K562 (cell line): ENCODE measurements around the gene DRGX. TPM values are rescaled to one million over a fixed set of nuclear protein-coding genes. Genes with fewer than 3 reads are reported as not detected.

Experiments used
- ATAC-seq: fragments of 200-7000 bp; cut with Tn5 transposase; 3 replicates; pipeline ENCODE4 v1.9.1; 2020; ENCODE audit warnings: moderate library complexity
- BruUV-seq: library from RNA; stranded (reverse); fragments of 400-500 nt; replicated peaks from 2 replicates; lab custom pipeline; 2021; lab: Mats Ljungman, UMichigan
- CTCF ChIA-PET: fragments of 300-600 bp; formaldehyde crosslinking; extraction: SDS; loops from one replicate; lab custom pipeline; 2021; ENCODE audit warnings: low intra/inter-chr PET ratio; lab: Yijun Ruan, JAX
- POLR2A ChIA-PET: fragments of 300-600, 350-650 bp; sonication (Branson Sonifier 250); formaldehyde crosslinking; extraction: SDS; loops from one replicate; lab custom pipeline; 2021; ENCODE audit warnings: antibody characterized with exemption, inconsistent platforms; lab: Yijun Ruan, JAX
- DNase-seq, 4 experiments: peaks; one replicate each; pipeline versions ENCODE4 v3.0.0 to v3.0.0-alpha.2; 2011 to 2018; ENCODE audit warnings: low spot score in 3 of 4, mixed read lengths in 3 of 4; ENCODE audit errors: extremely low read depth in 1 of 4
- FAIRE-seq: peaks from 2 replicates; lab custom pipeline; 2011; peaks lifted over from hg19 to GRCh38; lab: Jason Lieb, UNC
- H2AFZ ChIP-seq: 2 replicates; pipeline ENCODE4 v1.6.0; 2011; ENCODE audit warnings: low read depth, low read length, control low read depth, inconsistent platforms
- H3K27ac ChIP-seq: fragments of 200-600 bp; 3 replicates; pipeline ENCODE4 v1.8.0; 2011; ENCODE audit warnings: low read depth, mild to moderate bottlenecking, control low read depth, inconsistent platforms, low read length, moderate library complexity, mixed read lengths; ENCODE audit errors: extremely low read depth
- H3K27me3 ChIP-seq, 2 experiments: fragments of 300-600 bp in 1 of 2; 2 replicates in 1 of 2; 3 replicates in 1 of 2; pipeline versions ENCODE4 v1.6.0 to v1.8.0; 2011; ENCODE audit warnings: inconsistent platforms in 2 of 2, low read length in 2 of 2, mild to moderate bottlenecking in 1 of 2, mixed read lengths in 1 of 2, moderate library complexity in 1 of 2; ENCODE audit not compliant: control insufficient read depth in 2 of 2, insufficient read depth in 2 of 2
- H3K36me3 ChIP-seq: fragments of 300-600 bp; 3 replicates; pipeline ENCODE4 v1.8.0; 2011; ENCODE audit warnings: mild to moderate bottlenecking, low read length, inconsistent platforms; ENCODE audit not compliant: control insufficient read depth, insufficient read depth
- H3K4me1 ChIP-seq, 2 experiments: fragments of 200-600 bp in 1 of 2; replicated peaks in 1 of 2; 2 replicates in 1 of 2; 3 replicates in 1 of 2; pipeline versions ENCODE4 v1.5.1 to v1.8.0; 2011; ENCODE audit warnings: inconsistent platforms in 2 of 2, low read length in 2 of 2, mild to moderate bottlenecking in 1 of 2, mixed read lengths in 1 of 2, moderate library complexity in 1 of 2; ENCODE audit not compliant: control insufficient read depth in 2 of 2, insufficient read depth in 2 of 2
- H3K4me2 ChIP-seq: 2 replicates; pipeline ENCODE4 v1.6.1; 2011; ENCODE audit warnings: low read length, control low read depth, inconsistent platforms, mixed read lengths; ENCODE audit not compliant: insufficient read depth
- H3K4me3 ChIP-seq: fragments of 200-600 bp; sonication (generic), shearing (Covaris generic); 2 replicates; pipeline ENCODE4 v1.5.1; 2016; ENCODE audit warnings: control low read depth, inconsistent platforms
- H3K79me2 ChIP-seq: fragments of 200-600 bp; 3 replicates; pipeline ENCODE4 v1.8.0; 2011; ENCODE audit warnings: low read length, inconsistent platforms; ENCODE audit not compliant: control insufficient read depth, insufficient read depth
- H3K9ac ChIP-seq, 2 experiments: 2 replicates each; pipeline versions ENCODE4 v1.6.0 to v1.6.1; 2011; ENCODE audit warnings: low read depth in 2 of 2, low read length in 2 of 2, control low read depth in 1 of 2, inconsistent platforms in 1 of 2, mild to moderate bottlenecking in 1 of 2, mixed read lengths in 1 of 2; ENCODE audit not compliant: insufficient read depth in 1 of 2
- H3K9me1 ChIP-seq: one replicate; pipeline ENCODE4 v1.6.0; 2011; ENCODE audit warnings: inconsistent platforms, mild to moderate bottlenecking, low read length, moderate library complexity; ENCODE audit not compliant: control insufficient read depth, insufficient read depth
- H3K9me3 ChIP-seq: replicated peaks from 2 replicates; pipeline ENCODE4 v1.5.1; 2011; ENCODE audit warnings: low read depth, low read length, inconsistent platforms; ENCODE audit not compliant: control insufficient read depth, insufficient read depth
- H4K20me1 ChIP-seq: replicated peaks from 2 replicates; pipeline ENCODE4 v1.6.1; 2011; ENCODE audit warnings: low read length, inconsistent platforms, mixed read lengths; ENCODE audit not compliant: control insufficient read depth, insufficient read depth
- CSDE1 ChIP-seq, 2 experiments: fragments of 450-650 bp; IDR thresholded peaks; 2 replicates each; pipeline ENCODE4 v1.6.1; 2016; ENCODE audit warnings: mild to moderate bottlenecking in 1 of 2
- GABPB1 ChIP-seq: sonication (generic); formaldehyde crosslinking; IDR thresholded peaks from 2 replicates; pipeline ENCODE4 v1.8.0; 2022; ENCODE audit warnings: mild to moderate bottlenecking, missing genetic modification reagents
- KAT8 ChIP-seq: fragments of 450-650 bp; IDR thresholded peaks from 2 replicates; pipeline ENCODE4 v1.6.1; 2016; ENCODE audit warnings: low read depth, mild to moderate bottlenecking
- NR2C2 ChIP-seq, 2 experiments: fragments of 200-800 bp in 1 of 2; sonication (Bioruptor generic) in 1 of 2; sonication (generic) in 1 of 2; formaldehyde crosslinking in 1 of 2; IDR thresholded peaks; 2 replicates each; pipeline versions ENCODE4 v1.6.1 to v1.8.0; 2016 to 2022; ENCODE audit warnings: mild to moderate bottlenecking in 1 of 2, missing compliant biosample characterization in 1 of 2, missing genetic modification characterization in 1 of 2, missing genetic modification reagents in 1 of 2
- PHB2 ChIP-seq: fragments of 450-650 bp; IDR thresholded peaks from 2 replicates; pipeline ENCODE4 v1.6.1; 2017; ENCODE audit warnings: low read depth
- RAD51 ChIP-seq: fragments of 450-650 bp; IDR thresholded peaks from 2 replicates; pipeline ENCODE4 v1.7.1; 2016; ENCODE audit warnings: low read depth, mild to moderate bottlenecking, borderline replicate concordance
- TAL1 ChIP-seq: fragments of 450-650 bp; IDR thresholded peaks from 2 replicates; pipeline ENCODE4 v1.6.1; 2016; ENCODE audit warnings: mild to moderate bottlenecking
- TBP ChIP-seq: optimal IDR thresholded peaks from 2 replicates; pipeline ENCODE3; 2011; ENCODE audit warnings: low read depth, low read length, improper control_type of control experiment
- ZC3H4 ChIP-seq: sonication (generic); formaldehyde crosslinking; IDR thresholded peaks from 2 replicates; pipeline ENCODE4 v1.9.0; 2021; ENCODE audit warnings: missing genetic modification reagents, borderline replicate concordance
- ZFP30 ChIP-seq: fragments of 250-450 bp; sonication (Bioruptor Pico); IDR thresholded peaks from 2 replicates; pipeline ENCODE4 v1.8.0; 2022; ENCODE audit warnings: moderate library complexity, mild to moderate bottlenecking, inconsistent platforms, borderline replicate concordance
- WGBS: fragments of 100-300 bp; shearing (Covaris generic); methylation state at CpG from one replicate; pipeline ENCODE4 v1.1.6; 2016; ENCODE audit warnings: low coverage, mixed read lengths; ENCODE audit not compliant: insufficient coverage; ENCODE audit errors: missing lambda C conversion rate; 5-methylcytosine and 5-hydroxymethylcytosine counted together
- in situ Hi-C: fragments of 300-500 bp; cut with MboI; formaldehyde crosslinking; loops from 4 replicates; pipeline ENCODE4 v1.15.0; 2018; ENCODE audit warnings: inconsistent platforms, mixed read lengths
- intact Hi-C: fragments of 100-400 bp; cut with micrococcal nuclease; formaldehyde crosslinking; loops from 2 replicates; pipeline ENCODE4 v1.14.2; 2022
- polyA plus RNA-seq, 8 experiments: library from polyadenylated mRNA; depleted of rRNA in 4 of 8; stranded (reverse) in 5 of 8; unstranded in 3 of 8; fragments of >200 nt; fragmentation: Nextera tagmentation in 2 of 8; fragmentation: Illumina TruSeq in 1 of 8; extraction: Ambion mirVana in 2 of 8; extraction: Trizol in 1 of 8; gene quantifications; 2 replicates each; pipeline versions ENCODE4 v1.2.1 to v1.2.3, GENCODE V29; 2011 to 2014; ENCODE audit warnings: inconsistent platforms in 1 of 8, missing spikeins in 1 of 8
- total RNA-seq, 7 experiments: library from RNA; depleted of rRNA in 6 of 7; stranded (reverse); fragments of >200 nt in 6 of 7; fragmentation: Illumina TruSeq in 2 of 7; extraction: Trizol in 2 of 7; gene quantifications; 2 replicates each; pipeline versions ENCODE4 v1.2.1 to v1.2.3, GENCODE V29; 2011 to 2021; ENCODE audit warnings: low replicate concordance in 1 of 7
- TF ChIP-seq, protein P1 (sequence below), 3 experiments: fragments of 200-800 bp in 1 of 3; sonication (Bioruptor generic) in 1 of 3; sonication (generic) in 1 of 3; formaldehyde crosslinking in 1 of 3; IDR thresholded peaks; 2 replicates each; pipeline versions ENCODE4 v1.6.1 to v1.8.0; 2016 to 2022; ENCODE audit warnings: mild to moderate bottlenecking in 2 of 3, missing compliant biosample characterization in 2 of 3, missing genetic modification characterization in 2 of 3, missing genetic modification reagents in 1 of 3
- TF ChIP-seq, protein P2 (sequence below), 2 experiments: fragments of 450-650 bp; formaldehyde crosslinking in 1 of 2; IDR thresholded peaks; 2 replicates each; pipeline versions ENCODE4 v1.4.0 to v1.6.1; 2014 to 2020; ENCODE audit warnings: mild to moderate bottlenecking in 2 of 2, borderline replicate concordance in 1 of 2, low read depth in 1 of 2

Gene DRGX
- total and polyA plus RNA-seq, 9 of the 15 experiments (the other 6 are each of a cell fraction or from before 2014, with no cell fraction given): not detected

DNA sequence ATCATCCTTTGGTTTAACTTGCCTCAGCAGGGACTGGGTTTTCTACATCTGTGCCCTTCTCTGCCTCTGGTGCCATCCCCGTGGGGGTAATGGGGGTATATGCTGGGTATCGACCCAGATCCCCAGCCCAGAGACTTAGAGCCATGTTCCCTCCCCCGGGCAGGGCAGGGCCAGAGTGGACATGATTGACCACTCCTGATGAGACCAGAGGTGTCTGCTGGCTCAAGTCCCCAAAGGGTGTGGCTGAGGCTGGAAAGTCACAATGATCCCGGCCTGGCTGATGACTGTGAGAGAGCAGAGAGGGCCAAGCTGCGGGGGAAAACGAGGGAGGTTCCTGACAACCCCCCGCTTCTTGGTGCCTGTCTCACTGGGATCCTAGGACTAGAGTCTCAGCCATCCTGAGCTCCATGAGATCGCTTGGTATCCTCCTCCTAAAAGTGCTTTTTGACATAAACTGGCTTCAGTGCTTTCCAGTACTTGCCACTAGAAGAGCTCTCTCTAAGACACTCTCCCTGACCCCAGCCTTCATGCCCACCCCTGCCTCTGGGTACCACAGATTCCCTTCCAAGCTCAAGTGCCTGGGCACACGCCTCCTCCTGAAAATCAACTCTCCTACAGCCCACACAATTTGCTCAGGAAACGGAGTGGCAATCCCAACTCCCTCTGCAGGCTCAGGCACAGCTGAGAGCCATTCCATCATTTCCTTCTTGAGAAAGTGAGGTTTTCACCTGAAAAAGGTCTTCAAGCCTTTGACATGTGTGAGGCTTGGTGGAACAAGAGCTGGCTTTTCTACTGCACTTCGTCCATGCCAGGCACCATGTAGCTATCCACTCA is 33.9 kb downstream of the DRGX start:
- Histone ChIP-seq H3K4me3 (no peak overlapping the region), H3K9ac (no peak overlapping the region), H3K9me1 (peaks cover 3% of the 10 kb centered on the region), H4K20me1 (0 out of 2 replicates have a peak, but pooled peaks cover 3% of the 10 kb centered on the region), H3K9me3 (no peaks in the 10 kb centered on the region), H2AFZ (no peak overlapping the region), H3K79me2 (no peaks in the 10 kb centered on the region), H3K4me1 (peaks cover 0 to 7% of the 10 kb centered on the region in 2 experiments; a peak in 2 of 5 replicates), H3K36me3 (no peaks in the 10 kb centered on the region), H3K4me2 (no peak overlapping the region), H3K27me3 (peaks cover 44 to 62% of the 10 kb centered on the region in 2 experiments), H3K27ac (no peak overlapping the region)
- POLR2A ChIA-PET: interaction anchor here (0.6 to 1.3 kb wide), 4 partner anchors 9 to 263 kb away, joined by 3 read pairs; no protein-coding TSS in a partner anchor
- DNase-seq (no peak), FAIRE-seq (no peak), ATAC-seq (peak; percentile 54)
- in situ Hi-C loops: no loop called here
- CTCF ChIA-PET: no interaction called here
- no TSS peak for BruUV-seq
- 0% methylated on average over 11 of the region's 11 CpGs for WGBS
- intact Hi-C loops: no loop called here
- TF ChIP-seq TAL1 (no peak), TBP (no peak), ZFP30 (CRISPR knock-in tag) (no peak), PHB2 (no peak), KAT8 (no peak), CSDE1 (IDR thresholded peaks at IDR 0.05) (no peak), ZC3H4 (CRISPR knock-in tag) (no peak), RAD51 (no peak), NR2C2 (CRISPR knock-in tag; IDR thresholded peaks at IDR 0.05) (no peak), NR2C2 (tag; IDR thresholded peaks at IDR 0.05) (no peak), GABPB1 (no peak)
- TF ChIP-seq, protein P1, sequence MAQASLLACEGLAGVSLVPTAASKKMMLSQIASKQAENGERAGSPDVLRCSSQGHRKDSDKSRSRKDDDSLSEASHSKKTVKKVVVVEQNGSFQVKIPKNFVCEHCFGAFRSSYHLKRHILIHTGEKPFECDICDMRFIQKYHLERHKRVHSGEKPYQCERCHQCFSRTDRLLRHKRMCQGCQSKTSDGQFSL (CRISPR knock-in tag; IDR thresholded peaks at IDR 0.05): no peak
- TF ChIP-seq, protein P1 (tag; IDR thresholded peaks at IDR 0.05): no peak
- TF ChIP-seq, protein P2, sequence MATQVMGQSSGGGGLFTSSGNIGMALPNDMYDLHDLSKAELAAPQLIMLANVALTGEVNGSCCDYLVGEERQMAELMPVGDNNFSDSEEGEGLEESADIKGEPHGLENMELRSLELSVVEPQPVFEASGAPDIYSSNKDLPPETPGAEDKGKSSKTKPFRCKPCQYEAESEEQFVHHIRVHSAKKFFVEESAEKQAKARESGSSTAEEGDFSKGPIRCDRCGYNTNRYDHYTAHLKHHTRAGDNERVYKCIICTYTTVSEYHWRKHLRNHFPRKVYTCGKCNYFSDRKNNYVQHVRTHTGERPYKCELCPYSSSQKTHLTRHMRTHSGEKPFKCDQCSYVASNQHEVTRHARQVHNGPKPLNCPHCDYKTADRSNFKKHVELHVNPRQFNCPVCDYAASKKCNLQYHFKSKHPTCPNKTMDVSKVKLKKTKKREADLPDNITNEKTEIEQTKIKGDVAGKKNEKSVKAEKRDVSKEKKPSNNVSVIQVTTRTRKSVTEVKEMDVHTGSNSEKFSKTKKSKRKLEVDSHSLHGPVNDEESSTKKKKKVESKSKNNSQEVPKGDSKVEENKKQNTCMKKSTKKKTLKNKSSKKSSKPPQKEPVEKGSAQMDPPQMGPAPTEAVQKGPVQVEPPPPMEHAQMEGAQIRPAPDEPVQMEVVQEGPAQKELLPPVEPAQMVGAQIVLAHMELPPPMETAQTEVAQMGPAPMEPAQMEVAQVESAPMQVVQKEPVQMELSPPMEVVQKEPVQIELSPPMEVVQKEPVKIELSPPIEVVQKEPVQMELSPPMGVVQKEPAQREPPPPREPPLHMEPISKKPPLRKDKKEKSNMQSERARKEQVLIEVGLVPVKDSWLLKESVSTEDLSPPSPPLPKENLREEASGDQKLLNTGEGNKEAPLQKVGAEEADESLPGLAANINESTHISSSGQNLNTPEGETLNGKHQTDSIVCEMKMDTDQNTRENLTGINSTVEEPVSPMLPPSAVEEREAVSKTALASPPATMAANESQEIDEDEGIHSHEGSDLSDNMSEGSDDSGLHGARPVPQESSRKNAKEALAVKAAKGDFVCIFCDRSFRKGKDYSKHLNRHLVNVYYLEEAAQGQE (IDR thresholded peaks at IDR 0.05; ENCODE audit: borderline replicate concordance): no peak
- TF ChIP-seq, protein P2 (CRISPR knock-in tag; IDR thresholded peaks at IDR 0.05; ENCODE audit: low read depth): no peak
